Measurements from ENCODE around the gene DGCR8. TPM values are rescaled to one million over a fixed set of nuclear protein-coding genes. Genes with fewer than 3 reads are reported as not detected.

DGCR8 gene
- total RNA-seq, 1 donor from 2014 or later, result 29.0 TPM

- H3K9me3 ChIP-seq (ENCODE audit: insufficient read depth, low read depth, low read length), result no peaks in the 10 kb centered on the region
- H3K9ac ChIP-seq (ENCODE audit: low read length), result no peak overlapping the region
- Mint-ChIP-seq H3K36me3 (ENCODE audit: low read depth, unreplicated experiment) (peaks cover 19% of the 10 kb centered on the region), H3K4me1 (ENCODE audit: low read depth, unreplicated experiment) (no peaks in the 10 kb centered on the region), H3K27ac (ENCODE audit: unreplicated experiment) (no peak overlapping the region), H3K9me3 (ENCODE audit: unreplicated experiment) (peaks cover 4% of the 10 kb centered on the region), H3K4me3 (ENCODE audit: unreplicated experiment) (no peak overlapping the region), H3K27me3 (ENCODE audit: low read depth, unreplicated experiment) (no peaks in the 10 kb centered on the region)
- no peak for TF ChIP-seq CTCF (IDR thresholded peaks at IDR 0.05; ENCODE audit: insufficient read depth, low read depth, low read length)
- H3K79me2 ChIP-seq (ENCODE audit: insufficient read depth, low read length), result peaks cover 12% of the 10 kb centered on the region
- H3K4me1 ChIP-seq (ENCODE audit: insufficient read depth, low read length), result no peaks in the 10 kb centered on the region
- no peaks in the 10 kb centered on the region for H3K36me3 ChIP-seq (ENCODE audit: insufficient read depth, low read length)
- no peak overlapping the region for H3K4me3 ChIP-seq (ENCODE audit: insufficient read depth, low read depth, low read length)
- no peak overlapping the region for H3K4me2 ChIP-seq (ENCODE audit: low read length)
- no peak overlapping the region for H2AFZ ChIP-seq (ENCODE audit: low read depth, low read length)
- DNase-seq (ENCODE audit: low read depth) (no peak), FAIRE-seq (no peak)
- H4K20me1 ChIP-seq (ENCODE audit: insufficient read depth, low read length), result peaks cover 65% of the 10 kb centered on the region
- no peak overlapping the region for H3K27ac ChIP-seq (ENCODE audit: low read depth, low read length)
- H3K27me3 ChIP-seq (ENCODE audit: insufficient read depth, low read length), result no peaks in the 10 kb centered on the region
Observed at GRCh38 chr22:20034143-20034542, 45.9 kb upstream of the DGCR8 start.

DNA sequence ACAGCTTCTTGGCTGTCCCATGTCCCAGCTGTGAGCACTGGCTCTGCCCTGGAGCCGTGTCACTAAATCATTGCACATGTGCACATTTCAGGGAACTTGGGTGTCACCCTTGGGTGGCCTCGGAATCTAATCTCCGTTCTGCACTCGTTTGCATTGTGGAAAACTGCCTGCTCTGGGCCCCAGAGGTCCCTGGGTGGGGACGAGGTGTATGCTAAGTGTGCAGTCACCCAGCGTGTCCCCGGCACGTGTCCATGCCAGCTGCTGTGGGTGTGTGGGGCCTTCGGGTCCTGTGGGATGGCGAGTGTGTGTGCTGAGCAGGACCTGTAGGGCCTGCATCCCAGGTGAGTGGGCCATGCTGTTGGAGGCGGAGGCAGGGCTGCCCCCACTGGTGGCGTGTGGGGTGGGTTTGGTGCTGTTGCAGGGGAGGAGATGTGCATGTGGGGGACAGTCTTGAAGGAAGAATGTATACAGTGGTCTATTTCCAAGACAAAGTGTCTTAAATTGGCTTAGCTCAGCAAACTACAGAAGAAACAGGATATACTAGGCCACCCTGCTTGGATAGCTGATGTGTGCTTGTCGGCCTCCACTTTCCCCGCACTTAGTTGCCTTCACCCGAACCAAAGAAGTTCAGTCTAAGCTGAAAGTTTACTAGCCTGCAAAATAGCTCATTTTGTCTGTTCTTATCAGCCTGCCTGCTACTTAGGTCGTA, 44.5 kb upstream of the DGCR8 start:
- TF ChIP-seq CTCF (IDR thresholded peaks at IDR 0.05; ENCODE audit: insufficient read depth, low read depth, low read length) (no peak), EZH2 (IDR thresholded peaks at IDR 0.05; ENCODE audit: insufficient read depth, low read length) (no peak)
- Histone ChIP-seq H3K27me3 (ENCODE audit: insufficient read depth, low read length) (no peaks in the 10 kb centered on the region), H3K27ac (ENCODE audit: low read depth, low read length) (no peak overlapping the region), H3K9me3 (ENCODE audit: insufficient read depth, low read depth, low read length) (no peaks in the 10 kb centered on the region), H4K20me1 (ENCODE audit: insufficient read depth, low read length) (peaks cover 57% of the 10 kb centered on the region), H3K79me2 (ENCODE audit: insufficient read depth, low read length) (peaks cover 12% of the 10 kb centered on the region), H3K4me1 (ENCODE audit: insufficient read depth, low read length) (no peaks in the 10 kb centered on the region), H3K4me3 (ENCODE audit: insufficient read depth, low read depth, low read length) (no peak overlapping the region), H2AFZ (ENCODE audit: low read depth, low read length) (no peak overlapping the region), H3K36me3 (ENCODE audit: insufficient read depth, low read length) (no peaks in the 10 kb centered on the region), H3K9ac (ENCODE audit: low read length) (no peak overlapping the region), H3K4me2 (ENCODE audit: low read length) (no peak overlapping the region)
- FAIRE-seq, result no peak
- Mint-ChIP-seq H3K4me3 (ENCODE audit: unreplicated experiment) (no peak overlapping the region), H3K27ac (ENCODE audit: unreplicated experiment) (no peak overlapping the region), H3K36me3 (ENCODE audit: low read depth, unreplicated experiment) (peaks cover 25% of the 10 kb centered on the region), H3K27me3 (ENCODE audit: low read depth, unreplicated experiment) (no peaks in the 10 kb centered on the region), H3K4me1 (ENCODE audit: low read depth, unreplicated experiment) (no peaks in the 10 kb centered on the region), H3K9me3 (ENCODE audit: unreplicated experiment) (peaks cover 4% of the 10 kb centered on the region)
- no peak for DNase-seq (ENCODE audit: low read depth)

GRCh38 chr22:20036084-20036482, 44.0 kb upstream of the DGCR8 start:
- Histone ChIP-seq H3K9ac (ENCODE audit: low read length) (no peak overlapping the region), H3K27me3 (ENCODE audit: insufficient read depth, low read length) (no peaks in the 10 kb centered on the region), H3K4me3 (ENCODE audit: insufficient read depth, low read depth, low read length) (no peak overlapping the region), H3K27ac (ENCODE audit: low read depth, low read length) (no peak overlapping the region), H4K20me1 (ENCODE audit: insufficient read depth, low read length) (peaks cover 56% of the 10 kb centered on the region), H3K36me3 (ENCODE audit: insufficient read depth, low read length) (no peaks in the 10 kb centered on the region), H2AFZ (ENCODE audit: low read depth, low read length) (no peak overlapping the region), H3K4me2 (ENCODE audit: low read length) (no peak overlapping the region), H3K79me2 (ENCODE audit: insufficient read depth, low read length) (peaks cover 12% of the 10 kb centered on the region), H3K4me1 (ENCODE audit: insufficient read depth, low read length) (no peaks in the 10 kb centered on the region), H3K9me3 (ENCODE audit: insufficient read depth, low read depth, low read length) (no peaks in the 10 kb centered on the region)
- FAIRE-seq (no peak), DNase-seq (ENCODE audit: low read depth) (no peak)
- H3K27me3 Mint-ChIP-seq (ENCODE audit: low read depth, unreplicated experiment), result no peaks in the 10 kb centered on the region
- H3K4me1 Mint-ChIP-seq (ENCODE audit: low read depth, unreplicated experiment), result no peaks in the 10 kb centered on the region
- H3K4me3 Mint-ChIP-seq (ENCODE audit: unreplicated experiment), result no peak overlapping the region
- H3K27ac Mint-ChIP-seq (ENCODE audit: unreplicated experiment), result no peak overlapping the region
- TF ChIP-seq CTCF (IDR thresholded peaks at IDR 0.05; ENCODE audit: insufficient read depth, low read depth, low read length), result no peak
- no peak for TF ChIP-seq EZH2 (IDR thresholded peaks at IDR 0.05; ENCODE audit: insufficient read depth, low read length)
- H3K36me3 Mint-ChIP-seq (ENCODE audit: low read depth, unreplicated experiment), result peaks cover 25% of the 10 kb centered on the region
- H3K9me3 Mint-ChIP-seq (ENCODE audit: unreplicated experiment), result peaks cover 4% of the 10 kb centered on the region

All from astrocyte (in vitro differentiated cells and primary cell).